ENCODE measurements around the gene RLN1. TPM values are rescaled to one million over a fixed set of nuclear protein-coding genes. Genes with fewer than 3 reads are reported as not detected.
"Not testable (repeated sequence)": the region's sequence is repeated elsewhere in the genome, so short reads cannot be mapped to it uniquely, and the experiment has no call there.

The RLN1 gene
- total and polyA plus RNA-seq, 4 donors, result 0.11 to 0.48 (median 0.22) TPM; not detected in 1

DNA sequence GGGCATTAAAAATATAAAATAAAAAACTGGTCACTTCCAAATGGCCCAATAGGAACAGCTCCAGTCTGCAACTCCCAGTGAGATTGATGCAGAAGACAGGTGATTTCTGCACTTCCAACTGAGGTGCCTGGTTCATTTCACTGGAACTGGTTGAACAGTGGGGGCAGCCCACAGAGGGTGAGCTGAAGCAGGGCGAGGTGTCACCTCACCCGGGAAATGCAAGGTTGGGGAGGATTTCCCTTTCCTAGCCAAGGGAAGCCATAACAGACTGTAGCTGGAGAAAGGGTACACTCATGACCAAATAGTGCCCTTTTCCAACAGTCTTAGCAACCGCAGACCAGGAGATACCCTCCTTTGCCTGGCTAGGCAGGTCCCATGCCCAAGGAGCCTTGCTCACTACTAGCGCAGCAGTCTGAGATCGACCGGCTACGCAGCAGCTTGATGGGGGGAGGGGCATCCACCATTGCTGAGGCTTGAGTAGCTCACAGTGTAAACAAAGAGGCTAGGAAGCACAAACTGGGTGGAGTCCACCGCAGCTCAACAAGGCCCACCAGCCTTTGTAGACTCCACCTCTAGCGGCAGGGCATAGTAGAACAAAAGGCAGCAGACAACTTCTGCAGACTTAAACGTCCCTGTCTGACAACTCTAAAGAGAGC, 12.7 kb downstream of the RLN1 start:
- H3K4me3 ChIP-seq, result no peak overlapping the region

GRCh38 chr9:5326187-5326586, 13.5 kb downstream of the RLN1 start:
- no peak for TF ChIP-seq CTCF (IDR thresholded peaks at IDR 0.05; ENCODE audit: control extremely low read depth, extremely low read depth)
- Histone ChIP-seq H3K27me3 (ENCODE audit: control insufficient read depth in 3 of 3, insufficient read depth in 3 of 3, low read length in 2 of 3) (no peaks in the 10 kb centered on the region), H3K9me3 (ENCODE audit: control insufficient read depth in 4 of 4, insufficient read depth in 3 of 4, low read length in 3 of 4) (no peaks in the 10 kb centered on the region), H3K4me1 (ENCODE audit: control insufficient read depth in 5 of 5, insufficient read depth in 5 of 5, low read length in 5 of 5) (peaks cover 0 to 5% (median 0%) of the 10 kb centered on the region in 5 donors), H3K27ac (ENCODE audit: low read depth in 1 of 2, low read length in 1 of 2) (no peak overlapping the region), H3K36me3 (ENCODE audit: control insufficient read depth in 4 of 4, insufficient read depth in 4 of 4, low read length in 4 of 4) (no peaks in the 10 kb centered on the region), H3K9ac (ENCODE audit: insufficient read depth in 1 of 2, low read length in 2 of 2) (no peak overlapping the region), H3K4me3 (no peak overlapping the region)
- DNase-seq (no peak), ATAC-seq (ENCODE audit: insufficient read depth, low FRiP score) (no peak)

More for the DNA sequence above, 12.7 kb downstream of the RLN1 start:
- no peak overlapping the region for H3K9ac ChIP-seq (ENCODE audit: insufficient read depth in 1 of 2, low read length in 2 of 2)
- no peak overlapping the region for H3K27ac ChIP-seq (ENCODE audit: low read depth in 1 of 2, low read length in 1 of 2)
- no peaks in the 10 kb centered on the region for H3K27me3 ChIP-seq (ENCODE audit: control insufficient read depth in 3 of 3, insufficient read depth in 3 of 3, low read length in 2 of 3)
- H3K9me3 ChIP-seq (ENCODE audit: control insufficient read depth in 4 of 4, insufficient read depth in 3 of 4, low read length in 3 of 4), result no peaks in the 10 kb centered on the region
- DNase-seq (peak; percentile 35 to 59 (median 54)), ATAC-seq (ENCODE audit: insufficient read depth, low FRiP score) (no peak)
- 60 to 75% methylated on average over 10 of the region's 10 CpGs for WGBS, 2 donors
- H3K4me1 ChIP-seq (ENCODE audit: control insufficient read depth in 5 of 5, insufficient read depth in 5 of 5, low read length in 5 of 5), result peaks cover 0 to 5% (median 0%) of the 10 kb centered on the region in 5 donors
- no peaks in the 10 kb centered on the region for H3K36me3 ChIP-seq (ENCODE audit: control insufficient read depth in 4 of 4, insufficient read depth in 4 of 4, low read length in 4 of 4)
- TF ChIP-seq CTCF (IDR thresholded peaks at IDR 0.05; ENCODE audit: control extremely low read depth, extremely low read depth), result no peak

DNA sequence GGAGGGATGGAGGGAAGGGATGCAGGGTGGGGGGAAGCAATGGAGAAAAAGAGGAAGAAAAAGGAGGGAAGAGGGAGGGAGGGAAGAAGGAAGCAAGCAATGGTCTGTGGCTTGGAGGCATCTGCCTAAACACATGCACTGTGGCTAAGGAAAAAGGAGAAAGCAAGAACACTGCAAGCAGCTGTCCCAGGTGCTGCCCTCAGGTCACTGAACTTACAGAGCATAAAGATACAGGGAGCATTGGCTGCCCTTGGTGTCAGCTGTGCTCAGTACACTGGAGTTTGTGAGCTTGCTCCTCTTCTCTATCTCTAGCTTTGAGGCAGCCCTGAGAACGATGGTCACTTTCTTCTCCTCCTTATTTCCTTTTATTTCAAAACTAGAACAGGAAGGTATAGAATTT, 18.1 kb downstream of the RLN1 start:
- not testable (repeated sequence) for ATAC-seq (ENCODE audit: insufficient read depth, low FRiP score)
- WGBS, 2 donors, result 59 to 65% methylated on average over 1 of the region's 1 CpG

GRCh38 chr9:5321058-5321457, 18.6 kb downstream of the RLN1 start:
- no peak overlapping the region for H3K4me3 ChIP-seq
- 31 to 46% methylated on average over 1 of the region's 1 CpG for WGBS, 2 donors

More for the DNA sequence above, 18.1 kb downstream of the RLN1 start:
- H3K27ac ChIP-seq (ENCODE audit: low read depth in 1 of 2, low read length in 1 of 2); H3K27me3 ChIP-seq (ENCODE audit: control insufficient read depth in 3 of 3, insufficient read depth in 3 of 3, low read length in 2 of 3); H3K9ac ChIP-seq (ENCODE audit: insufficient read depth in 1 of 2, low read length in 2 of 2); DNase-seq; H3K4me3 ChIP-seq; H3K9me3 ChIP-seq (ENCODE audit: control insufficient read depth in 4 of 4, insufficient read depth in 3 of 4, low read length in 3 of 4); H3K36me3 ChIP-seq (ENCODE audit: control insufficient read depth in 4 of 4, insufficient read depth in 4 of 4, low read length in 4 of 4); H3K4me1 ChIP-seq (ENCODE audit: control insufficient read depth in 5 of 5, insufficient read depth in 5 of 5, low read length in 5 of 5): not testable (repeated sequence)

DNA sequence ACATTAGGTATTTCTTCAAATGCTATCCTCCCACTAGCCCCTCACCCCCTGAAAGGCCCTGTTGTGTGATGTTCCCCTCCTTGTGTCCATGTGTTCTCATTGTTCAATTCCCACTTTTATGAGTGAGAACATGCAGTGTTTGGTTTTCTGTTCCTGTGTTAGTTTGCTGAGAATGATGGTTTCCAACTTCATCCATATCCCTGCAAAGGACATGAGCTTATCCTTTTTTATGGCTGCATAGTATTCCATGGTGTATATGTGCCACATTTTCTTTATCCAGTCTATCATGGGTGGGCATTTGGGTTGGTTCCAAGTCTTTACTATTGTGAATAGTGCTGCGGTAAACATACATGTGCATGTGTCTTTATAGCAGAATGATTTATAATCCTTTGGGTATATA, 23.3 kb downstream of the RLN1 start:
- not testable (repeated sequence) for H3K27me3 ChIP-seq (ENCODE audit: control insufficient read depth in 3 of 3, insufficient read depth in 3 of 3, low read length in 2 of 3); H3K27ac ChIP-seq (ENCODE audit: low read depth in 1 of 2, low read length in 1 of 2); DNase-seq; H3K4me1 ChIP-seq (ENCODE audit: control insufficient read depth in 5 of 5, insufficient read depth in 5 of 5, low read length in 5 of 5); H3K36me3 ChIP-seq (ENCODE audit: control insufficient read depth in 4 of 4, insufficient read depth in 4 of 4, low read length in 4 of 4); H3K9ac ChIP-seq (ENCODE audit: insufficient read depth in 1 of 2, low read length in 2 of 2); ATAC-seq (ENCODE audit: insufficient read depth, low FRiP score); H3K4me3 ChIP-seq; H3K9me3 ChIP-seq (ENCODE audit: control insufficient read depth in 4 of 4, insufficient read depth in 3 of 4, low read length in 3 of 4)
- WGBS, 2 donors, result 98 to 100% methylated on average over 1 of the region's 1 CpG

More at GRCh38 chr9:5321058-5321457, 18.6 kb downstream of the RLN1 start:
- H3K36me3 ChIP-seq (ENCODE audit: control insufficient read depth in 4 of 4, insufficient read depth in 4 of 4, low read length in 4 of 4), result no peaks in the 10 kb centered on the region
- H3K27me3 ChIP-seq (ENCODE audit: control insufficient read depth in 3 of 3, insufficient read depth in 3 of 3, low read length in 2 of 3), result no peaks in the 10 kb centered on the region
- no peak for TF ChIP-seq CTCF (IDR thresholded peaks at IDR 0.05; ENCODE audit: control extremely low read depth, extremely low read depth)
- ATAC-seq (ENCODE audit: insufficient read depth, low FRiP score), result no peak
- DNase-seq, result no peak
- H3K9me3 ChIP-seq (ENCODE audit: control insufficient read depth in 4 of 4, insufficient read depth in 3 of 4, low read length in 3 of 4), result no peaks in the 10 kb centered on the region
- H3K9ac ChIP-seq (ENCODE audit: insufficient read depth in 1 of 2, low read length in 2 of 2), result no peak overlapping the region
- H3K4me1 ChIP-seq (ENCODE audit: control insufficient read depth in 5 of 5, insufficient read depth in 5 of 5, low read length in 5 of 5), result no peaks in the 10 kb centered on the region
- no peak overlapping the region for H3K27ac ChIP-seq (ENCODE audit: low read depth in 1 of 2, low read length in 1 of 2)
